ENCODE results near the gene SLC30A3.

The SLC30A3 gene

DNA sequence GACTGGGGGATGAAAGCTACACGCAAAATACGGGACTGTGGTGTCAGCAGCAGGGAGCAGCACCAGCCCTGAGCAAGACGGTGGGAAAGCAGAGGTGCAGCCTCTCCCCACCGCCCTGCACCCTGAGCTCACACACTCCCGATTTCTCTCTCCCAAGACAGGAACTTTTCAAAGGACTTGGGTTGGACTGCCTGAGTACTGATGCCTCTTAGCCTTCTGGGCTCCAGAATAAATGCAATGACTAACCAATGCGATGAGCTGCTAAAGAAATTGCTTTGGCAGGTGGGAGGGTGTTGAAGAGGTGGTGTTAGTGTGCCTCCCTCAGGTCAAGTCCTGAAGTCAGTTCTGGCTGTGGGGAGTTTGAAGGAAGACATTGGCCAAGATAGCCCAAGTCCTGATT, 29.0 kb upstream of the SLC30A3 start:
- no peak overlapping the region for H3K4me3 ChIP-seq (ENCODE audit: low read depth, low read length)
- peak; percentile 35 for DNase-seq (ENCODE audit: low read depth)
- TF ChIP-seq MYC (IDR thresholded peaks at IDR 0.05; ENCODE audit: low read depth, low read length) (no peak), POLR2A (IDR thresholded peaks at IDR 0.05; ENCODE audit: extremely low read depth, insufficient read length) (no peak)
- TF ChIP-seq, protein P1, sequence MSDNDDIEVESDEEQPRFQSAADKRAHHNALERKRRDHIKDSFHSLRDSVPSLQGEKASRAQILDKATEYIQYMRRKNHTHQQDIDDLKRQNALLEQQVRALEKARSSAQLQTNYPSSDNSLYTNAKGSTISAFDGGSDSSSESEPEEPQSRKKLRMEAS (IDR thresholded peaks at IDR 0.05; ENCODE audit: low read depth, low read length): no peak
- TF ChIP-seq, protein P2, sequence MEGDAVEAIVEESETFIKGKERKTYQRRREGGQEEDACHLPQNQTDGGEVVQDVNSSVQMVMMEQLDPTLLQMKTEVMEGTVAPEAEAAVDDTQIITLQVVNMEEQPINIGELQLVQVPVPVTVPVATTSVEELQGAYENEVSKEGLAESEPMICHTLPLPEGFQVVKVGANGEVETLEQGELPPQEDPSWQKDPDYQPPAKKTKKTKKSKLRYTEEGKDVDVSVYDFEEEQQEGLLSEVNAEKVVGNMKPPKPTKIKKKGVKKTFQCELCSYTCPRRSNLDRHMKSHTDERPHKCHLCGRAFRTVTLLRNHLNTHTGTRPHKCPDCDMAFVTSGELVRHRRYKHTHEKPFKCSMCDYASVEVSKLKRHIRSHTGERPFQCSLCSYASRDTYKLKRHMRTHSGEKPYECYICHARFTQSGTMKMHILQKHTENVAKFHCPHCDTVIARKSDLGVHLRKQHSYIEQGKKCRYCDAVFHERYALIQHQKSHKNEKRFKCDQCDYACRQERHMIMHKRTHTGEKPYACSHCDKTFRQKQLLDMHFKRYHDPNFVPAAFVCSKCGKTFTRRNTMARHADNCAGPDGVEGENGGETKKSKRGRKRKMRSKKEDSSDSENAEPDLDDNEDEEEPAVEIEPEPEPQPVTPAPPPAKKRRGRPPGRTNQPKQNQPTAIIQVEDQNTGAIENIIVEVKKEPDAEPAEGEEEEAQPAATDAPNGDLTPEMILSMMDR (IDR thresholded peaks at IDR 0.05; ENCODE audit: low read depth, low read length): no peak

DNA sequence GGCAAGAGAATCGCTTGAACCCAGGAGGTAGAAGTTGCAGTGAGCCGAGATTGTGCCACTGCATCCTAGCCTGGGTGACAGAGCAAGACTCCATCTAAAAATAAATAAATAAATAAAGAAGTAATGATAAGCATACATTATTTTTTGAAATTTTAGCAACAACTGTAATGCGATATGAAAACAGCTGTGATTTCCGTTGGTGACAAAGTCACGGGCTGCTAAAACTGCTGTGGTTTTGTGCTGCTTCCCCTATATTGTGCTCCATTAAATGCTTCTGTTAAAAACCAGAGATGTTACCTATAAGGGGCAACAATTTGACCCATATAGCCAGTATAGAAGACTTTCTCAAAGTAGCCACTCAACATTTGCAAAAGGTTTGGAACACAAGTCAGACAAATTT, 27.7 kb upstream of the SLC30A3 start:
- DNase-seq (ENCODE audit: low read depth): no peak
- H3K4me3 ChIP-seq (ENCODE audit: low read depth, low read length): no peak overlapping the region

DNA sequence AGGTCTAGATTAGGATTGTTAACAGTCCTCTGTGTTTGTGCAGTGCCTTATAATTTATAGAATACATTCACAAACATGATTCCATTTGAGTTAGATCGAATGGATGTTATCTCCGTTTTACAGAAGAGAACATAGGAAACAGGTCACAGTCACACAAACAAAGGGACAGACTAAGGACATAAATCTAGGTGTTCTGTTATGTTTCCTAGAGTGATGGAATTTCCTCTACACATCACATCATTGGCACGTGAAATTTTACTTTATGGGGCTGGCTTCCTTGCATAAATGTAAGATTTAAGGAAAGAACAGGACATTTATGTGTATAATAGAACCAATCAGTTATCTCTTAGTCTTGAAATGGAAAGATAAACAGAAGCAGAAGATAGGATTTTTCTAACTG, 25.8 kb upstream of the SLC30A3 start:
- DNase-seq (ENCODE audit: low read depth): no peak
- H3K4me3 ChIP-seq (ENCODE audit: low read depth, low read length): no peak overlapping the region
- TF ChIP-seq POLR2A (IDR thresholded peaks at IDR 0.05; ENCODE audit: extremely low read depth, insufficient read length) (no peak), MYC (IDR thresholded peaks at IDR 0.05; ENCODE audit: low read depth, low read length) (no peak)
- TF ChIP-seq, protein P1 (IDR thresholded peaks at IDR 0.05; ENCODE audit: low read depth, low read length): no peak
- TF ChIP-seq, protein P2 (IDR thresholded peaks at IDR 0.05; ENCODE audit: low read depth, low read length): no peak

More for the DNA sequence above, 27.7 kb upstream of the SLC30A3 start:
- TF ChIP-seq, protein P2 (IDR thresholded peaks at IDR 0.05; ENCODE audit: low read depth, low read length): no peak
- TF ChIP-seq MYC (IDR thresholded peaks at IDR 0.05; ENCODE audit: low read depth, low read length) (no peak), POLR2A (IDR thresholded peaks at IDR 0.05; ENCODE audit: extremely low read depth, insufficient read length) (no peak)
- TF ChIP-seq, protein P1 (IDR thresholded peaks at IDR 0.05; ENCODE audit: low read depth, low read length): no peak

DNA sequence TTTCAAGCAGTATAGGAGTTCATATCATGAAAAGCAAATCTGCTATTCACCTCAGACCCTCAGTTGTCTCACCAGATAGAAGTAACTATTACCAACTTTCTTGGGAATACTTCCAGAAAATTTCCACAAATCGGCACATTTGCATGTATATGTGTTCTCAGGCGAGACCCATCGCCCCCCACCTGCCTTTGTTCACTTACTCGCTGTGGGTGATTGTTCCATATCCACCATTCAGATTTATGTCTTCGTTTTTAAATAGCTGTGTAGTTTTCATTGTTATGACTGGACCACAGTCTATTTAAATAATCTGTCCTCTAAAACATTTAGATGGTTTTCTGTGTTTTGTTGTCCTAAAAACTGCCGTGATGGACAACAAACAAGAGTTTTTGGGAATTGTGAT, 22.6 kb upstream of the SLC30A3 start:
- no peak overlapping the region for H3K4me3 ChIP-seq (ENCODE audit: low read depth, low read length)
- no peak for TF ChIP-seq MYC (IDR thresholded peaks at IDR 0.05; ENCODE audit: low read depth, low read length)
- TF ChIP-seq, protein P1 (IDR thresholded peaks at IDR 0.05; ENCODE audit: low read depth, low read length): no peak
- TF ChIP-seq, protein P2 (IDR thresholded peaks at IDR 0.05; ENCODE audit: low read depth, low read length): no peak
- no peak for TF ChIP-seq POLR2A (IDR thresholded peaks at IDR 0.05; ENCODE audit: extremely low read depth, insufficient read length)

DNA sequence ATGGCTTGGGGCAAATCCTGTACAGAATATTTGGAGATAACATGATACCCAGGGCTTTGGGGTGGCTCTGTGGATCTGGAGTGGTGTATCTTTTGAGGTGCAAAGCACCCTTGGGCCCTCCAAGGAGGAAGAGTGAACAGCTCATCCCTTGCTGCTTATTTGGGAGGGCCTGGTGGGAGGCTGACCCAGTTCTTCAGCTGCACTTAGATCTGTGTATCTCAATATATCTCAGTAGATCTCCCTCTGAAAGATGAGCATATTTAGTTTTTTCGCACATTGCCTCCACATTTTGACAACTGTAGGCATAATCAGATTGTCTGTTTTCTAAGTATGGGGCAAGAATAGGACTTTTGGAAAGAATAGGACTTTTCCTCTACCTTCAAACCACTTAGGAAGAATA, 22.1 kb upstream of the SLC30A3 start:
- no peak for DNase-seq (ENCODE audit: low read depth)
- H3K4me3 ChIP-seq (ENCODE audit: low read depth, low read length): no peak overlapping the region

More for the DNA sequence above, 22.6 kb upstream of the SLC30A3 start:
- no peak for DNase-seq (ENCODE audit: low read depth)

More for the DNA sequence above, 22.1 kb upstream of the SLC30A3 start:
- TF ChIP-seq, protein P1 (IDR thresholded peaks at IDR 0.05; ENCODE audit: low read depth, low read length): no peak
- TF ChIP-seq POLR2A (IDR thresholded peaks at IDR 0.05; ENCODE audit: extremely low read depth, insufficient read length) (no peak), MYC (IDR thresholded peaks at IDR 0.05; ENCODE audit: low read depth, low read length) (no peak)
- TF ChIP-seq, protein P2 (IDR thresholded peaks at IDR 0.05; ENCODE audit: low read depth, low read length): no peak

All from NB4 (cell line).